GM23338 (cell line): Measurements from ENCODE around the gene RGP1. TPM values are rescaled to one million over a fixed set of nuclear protein-coding genes. Genes with fewer than 3 reads are reported as not detected.
A peak's percentile ranks its signal among the peaks of the same experiment; 100 is the strongest.

ENCODE experiments used
- ATAC-seq: fragments of 200-7000 bp; cut with Tn5 transposase; 3 replicates; pipeline ENCODE4 v1.9.1; 2020
- DNase-seq: peaks from one replicate; pipeline ENCODE4 v3.0.0-alpha.2; 2015; ENCODE audit warnings: low spot score
- H2AFZ ChIP-seq: fragments of 200-600 bp; sonication (generic); 2 replicates; pipeline ENCODE4 v1.8.0; 2016; ENCODE audit warnings: antibody characterized with exemption, mild to moderate bottlenecking, moderate library complexity
- H3F3A ChIP-seq: fragments of 200-600 bp; sonication (generic); replicated peaks from 2 replicates; pipeline ENCODE4 v1.8.0; 2017; ENCODE audit warnings: antibody characterized with exemption, mixed run types, low read depth
- H3K27ac ChIP-seq: fragments of 200-600 bp; sonication (generic); 2 replicates; pipeline ENCODE4 v1.6.1; 2016; ENCODE audit warnings: low read depth
- H3K27me3 ChIP-seq: fragments of 200-600 bp; sonication (generic); 2 replicates; pipeline ENCODE4 v1.8.0; 2016; ENCODE audit warnings: mild to moderate bottlenecking, mixed run types, moderate library complexity; ENCODE audit not compliant: insufficient read depth
- H3K36me3 ChIP-seq: fragments of 200-600 bp; sonication (generic); 2 replicates; pipeline ENCODE4 v1.8.0; 2016; ENCODE audit warnings: mild to moderate bottlenecking; ENCODE audit not compliant: insufficient read depth
- H3K4me1 ChIP-seq: fragments of 200-600 bp; sonication (generic); 2 replicates; pipeline ENCODE4 v1.8.0; 2016; ENCODE audit warnings: mild to moderate bottlenecking, moderate library complexity; ENCODE audit not compliant: insufficient read depth
- H3K4me2 ChIP-seq: fragments of 200-600 bp; sonication (generic); 2 replicates; pipeline ENCODE4 v1.7.1; 2017; ENCODE audit warnings: mixed run types
- H3K4me3 ChIP-seq: fragments of 200-600 bp; sonication (generic); 2 replicates; pipeline ENCODE4 v1.6.1; 2016; ENCODE audit warnings: mixed run types
- H3K79me2 ChIP-seq: fragments of 200-600 bp; sonication (generic); replicated peaks from 2 replicates; pipeline ENCODE4 v1.8.0; 2017; ENCODE audit warnings: mild to moderate bottlenecking; ENCODE audit not compliant: insufficient read depth
- H3K9me2 ChIP-seq: fragments of 200-600 bp; sonication (generic); 2 replicates; pipeline ENCODE4 v1.8.0; 2017; ENCODE audit not compliant: insufficient read depth
- H4K20me1 ChIP-seq: fragments of 200-600 bp; sonication (generic); replicated peaks from 2 replicates; pipeline ENCODE4 v1.8.0; 2017; ENCODE audit warnings: mild to moderate bottlenecking; ENCODE audit not compliant: insufficient read depth
- H3K27ac Mint-ChIP-seq: 2 replicates; pipeline ENCODE4 v1.8.0; 2020; ENCODE audit warnings: inconsistent platforms, mild to moderate bottlenecking, moderate library complexity, mixed read lengths
- H3K27me3 Mint-ChIP-seq: 3 replicates; pipeline ENCODE4 v1.8.0; 2022; ENCODE audit warnings: low read depth, mild to moderate bottlenecking, moderate library complexity, mixed read lengths, inconsistent platforms; ENCODE audit not compliant: insufficient read depth, poor library complexity
- H3K36me3 Mint-ChIP-seq: 3 replicates; pipeline ENCODE4 v1.8.0; 2021; ENCODE audit warnings: low read depth, mild to moderate bottlenecking, inconsistent platforms, moderate library complexity, mixed read lengths
- H3K4me1 Mint-ChIP-seq: 3 replicates; pipeline ENCODE4 v1.8.0; 2020; ENCODE audit warnings: mild to moderate bottlenecking, inconsistent platforms, mixed read lengths
- H3K4me3 Mint-ChIP-seq: 3 replicates; pipeline ENCODE4 v1.8.0; 2021; ENCODE audit warnings: moderate library complexity, mild to moderate bottlenecking, inconsistent platforms, mixed read lengths
- H3K9me3 Mint-ChIP-seq: 3 replicates; pipeline ENCODE4 v1.8.0; 2020; ENCODE audit warnings: moderate library complexity, mild to moderate bottlenecking, inconsistent platforms, mixed read lengths
- ETS1 ChIP-seq: IDR thresholded peaks from 2 replicates; pipeline ENCODE4 v1.6.1; 2016; ENCODE audit warnings: antibody characterized with exemption
- JUNB ChIP-seq: IDR thresholded peaks from one replicate; pipeline ENCODE4 v1.6.1; 2016; ENCODE audit warnings: antibody characterized with exemption; ENCODE audit not compliant: unreplicated experiment
- POLR2AphosphoS5 ChIP-seq: IDR thresholded peaks from 2 replicates; pipeline ENCODE4 v1.6.1; 2016; ENCODE audit warnings: antibody characterized with exemption, low read depth
- STAT1 ChIP-seq: IDR thresholded peaks from one replicate; pipeline ENCODE4 v1.6.1; 2016; ENCODE audit warnings: antibody characterized with exemption; ENCODE audit not compliant: unreplicated experiment
- ZNF114 ChIP-seq: fragments of 250-450 bp; sonication (Bioruptor Pico); IDR thresholded peaks from 2 replicates; pipeline ENCODE4 v1.5.0; 2020; ENCODE audit warnings: mild to moderate bottlenecking, moderate library complexity
- ZNF331 ChIP-seq: fragments of 250-450 bp; sonication (Bioruptor Pico); IDR thresholded peaks from 2 replicates; pipeline ENCODE4 v1.5.0; 2020; ENCODE audit warnings: low read depth, mild to moderate bottlenecking, moderate library complexity
- polyA plus RNA-seq: library from polyadenylated mRNA; unstranded; fragments of >200 nt; fragmentation: Nextera tagmentation; extraction: Ambion mirVana; gene quantifications from 2 replicates; pipeline ENCODE4 v1.2.1, GENCODE V29; 2016
- total RNA-seq: library from RNA; depleted of rRNA; stranded (reverse); fragments of >200 nt; shearing (Covaris generic); gene quantifications from 2 replicates; pipeline ENCODE4 v1.2.3, GENCODE V29; 2014
- TF ChIP-seq, protein P1 (sequence below): IDR thresholded peaks from one replicate; pipeline ENCODE4 v1.6.1; 2018; ENCODE audit warnings: antibody characterized with exemption; ENCODE audit not compliant: unreplicated experiment
- TF ChIP-seq, protein P2 (sequence below), 2 experiments: fragments of 200-600 bp in 1 of 2; sonication (generic) in 1 of 2; conservative IDR thresholded peaks; 2 replicates each; pipeline versions ENCODE4 v1.5.1 to v1.6.1; 2016 to 2017; ENCODE audit warnings: antibody characterized with exemption in 2 of 2, low read depth in 2 of 2, mild to moderate bottlenecking in 2 of 2, moderate library complexity in 1 of 2

RGP1 gene
- total and polyA plus RNA-seq, 2 experiments from 2014 or later = 2.8 to 16.0 TPM

GRCh38 chr9:35755071-35755470 lies 6.0 kb downstream of the RGP1 start (continued):
- TF ChIP-seq, protein P1, sequence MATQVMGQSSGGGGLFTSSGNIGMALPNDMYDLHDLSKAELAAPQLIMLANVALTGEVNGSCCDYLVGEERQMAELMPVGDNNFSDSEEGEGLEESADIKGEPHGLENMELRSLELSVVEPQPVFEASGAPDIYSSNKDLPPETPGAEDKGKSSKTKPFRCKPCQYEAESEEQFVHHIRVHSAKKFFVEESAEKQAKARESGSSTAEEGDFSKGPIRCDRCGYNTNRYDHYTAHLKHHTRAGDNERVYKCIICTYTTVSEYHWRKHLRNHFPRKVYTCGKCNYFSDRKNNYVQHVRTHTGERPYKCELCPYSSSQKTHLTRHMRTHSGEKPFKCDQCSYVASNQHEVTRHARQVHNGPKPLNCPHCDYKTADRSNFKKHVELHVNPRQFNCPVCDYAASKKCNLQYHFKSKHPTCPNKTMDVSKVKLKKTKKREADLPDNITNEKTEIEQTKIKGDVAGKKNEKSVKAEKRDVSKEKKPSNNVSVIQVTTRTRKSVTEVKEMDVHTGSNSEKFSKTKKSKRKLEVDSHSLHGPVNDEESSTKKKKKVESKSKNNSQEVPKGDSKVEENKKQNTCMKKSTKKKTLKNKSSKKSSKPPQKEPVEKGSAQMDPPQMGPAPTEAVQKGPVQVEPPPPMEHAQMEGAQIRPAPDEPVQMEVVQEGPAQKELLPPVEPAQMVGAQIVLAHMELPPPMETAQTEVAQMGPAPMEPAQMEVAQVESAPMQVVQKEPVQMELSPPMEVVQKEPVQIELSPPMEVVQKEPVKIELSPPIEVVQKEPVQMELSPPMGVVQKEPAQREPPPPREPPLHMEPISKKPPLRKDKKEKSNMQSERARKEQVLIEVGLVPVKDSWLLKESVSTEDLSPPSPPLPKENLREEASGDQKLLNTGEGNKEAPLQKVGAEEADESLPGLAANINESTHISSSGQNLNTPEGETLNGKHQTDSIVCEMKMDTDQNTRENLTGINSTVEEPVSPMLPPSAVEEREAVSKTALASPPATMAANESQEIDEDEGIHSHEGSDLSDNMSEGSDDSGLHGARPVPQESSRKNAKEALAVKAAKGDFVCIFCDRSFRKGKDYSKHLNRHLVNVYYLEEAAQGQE = no peak
- TF ChIP-seq ZNF331 (CRISPR knock-in tag) = no peak

DNA sequence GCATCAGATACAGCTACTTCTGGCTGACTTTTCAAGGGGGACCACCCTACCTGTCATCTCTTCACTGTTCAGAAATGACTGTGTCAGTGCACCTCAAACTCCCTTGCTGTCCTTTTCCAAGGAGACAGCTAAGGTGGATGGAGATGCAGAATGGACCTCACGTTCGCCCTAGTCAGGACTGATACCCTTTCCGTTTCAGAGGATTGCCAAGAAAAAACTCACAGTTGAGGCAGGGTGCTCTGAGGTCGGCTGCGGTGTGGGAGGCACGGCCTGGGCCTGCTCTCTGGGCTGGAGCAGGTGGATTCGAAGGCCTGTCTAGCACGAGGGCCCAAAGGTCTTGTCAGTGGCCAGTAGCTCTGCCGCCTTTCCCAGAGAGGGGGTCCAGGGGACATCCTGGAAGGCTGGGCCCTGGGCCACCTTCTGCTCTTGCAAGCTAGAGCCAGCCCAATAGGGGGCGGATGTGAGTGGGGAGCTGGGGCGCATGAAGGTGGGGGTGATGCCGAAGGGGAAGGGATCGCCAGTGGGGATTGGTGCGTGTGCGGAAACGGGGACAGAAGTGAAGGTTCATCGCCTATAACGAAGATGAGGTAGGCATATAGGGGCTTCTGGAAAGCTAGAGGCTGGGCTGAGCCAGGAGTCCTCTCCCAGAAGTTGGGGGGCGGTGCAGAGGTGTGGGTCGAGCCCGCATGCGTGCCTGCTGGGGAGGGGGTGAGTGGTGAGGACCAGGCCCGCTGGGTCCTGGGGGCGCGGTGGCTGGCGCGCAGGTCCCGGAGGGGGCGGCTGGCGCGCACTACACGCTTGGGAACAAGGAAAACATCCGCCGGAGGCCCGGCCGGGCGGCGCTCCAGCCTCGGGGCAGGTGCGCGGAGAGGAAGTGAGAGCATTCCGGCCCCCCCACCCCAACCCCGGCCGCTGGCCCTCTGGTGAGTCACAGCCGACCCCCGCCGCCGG lies 7.5 kb downstream of the RGP1 start:
- DNase-seq (peak; percentile 92), ATAC-seq (peak; percentile 82)
- Histone ChIP-seq H3K27ac (peak overlapping the region; percentile 99), H3K79me2 (peaks cover 40% of the 10 kb centered on the region), H3K9me2 (no peaks in the 10 kb centered on the region), H3F3A (peaks cover 18% of the 10 kb centered on the region; the same call in 1 of the 2 replicates), H3K4me1 (peaks cover 18% of the 10 kb centered on the region), H3K4me3 (peak overlapping the region; percentile 98), H4K20me1 (peaks cover 3% of the 10 kb centered on the region; the same call in 1 of the 2 replicates), H3K36me3 (peaks cover 1% of the 10 kb centered on the region; the same call in 1 of the 2 replicates), H3K4me2 (peak overlapping the region; percentile 89), H3K27me3 (no peaks in the 10 kb centered on the region), H2AFZ (peak overlapping the region; percentile 95; the same call in 1 of the 2 replicates)
- Mint-ChIP-seq H3K27ac (peak overlapping the region; percentile 98), H3K9me3 (no peaks in the 10 kb centered on the region; the same call in 1 of the 3 replicates), H3K4me1 (peaks cover 30% of the 10 kb centered on the region), H3K36me3 (peaks cover 35% of the 10 kb centered on the region), H3K4me3 (peak overlapping the region; percentile 94), H3K27me3 (peaks cover 8% of the 10 kb centered on the region)
- TF ChIP-seq ZNF114 = no peak
- TF ChIP-seq STAT1 = no peak
- TF ChIP-seq ETS1 = peak; percentile 21; the same call in 1 of the 2 replicates
- TF ChIP-seq JUNB = no peak
- peak; percentile 53 for TF ChIP-seq POLR2AphosphoS5
- TF ChIP-seq, protein P2, sequence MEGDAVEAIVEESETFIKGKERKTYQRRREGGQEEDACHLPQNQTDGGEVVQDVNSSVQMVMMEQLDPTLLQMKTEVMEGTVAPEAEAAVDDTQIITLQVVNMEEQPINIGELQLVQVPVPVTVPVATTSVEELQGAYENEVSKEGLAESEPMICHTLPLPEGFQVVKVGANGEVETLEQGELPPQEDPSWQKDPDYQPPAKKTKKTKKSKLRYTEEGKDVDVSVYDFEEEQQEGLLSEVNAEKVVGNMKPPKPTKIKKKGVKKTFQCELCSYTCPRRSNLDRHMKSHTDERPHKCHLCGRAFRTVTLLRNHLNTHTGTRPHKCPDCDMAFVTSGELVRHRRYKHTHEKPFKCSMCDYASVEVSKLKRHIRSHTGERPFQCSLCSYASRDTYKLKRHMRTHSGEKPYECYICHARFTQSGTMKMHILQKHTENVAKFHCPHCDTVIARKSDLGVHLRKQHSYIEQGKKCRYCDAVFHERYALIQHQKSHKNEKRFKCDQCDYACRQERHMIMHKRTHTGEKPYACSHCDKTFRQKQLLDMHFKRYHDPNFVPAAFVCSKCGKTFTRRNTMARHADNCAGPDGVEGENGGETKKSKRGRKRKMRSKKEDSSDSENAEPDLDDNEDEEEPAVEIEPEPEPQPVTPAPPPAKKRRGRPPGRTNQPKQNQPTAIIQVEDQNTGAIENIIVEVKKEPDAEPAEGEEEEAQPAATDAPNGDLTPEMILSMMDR (conservative IDR thresholded peaks at IDR 0.05; ENCODE audit: low read depth in 2 of 2) = peak; percentile 68 to 78
